Vagina (tissue), 2 donors: ENCODE data around the gene FDPS. TPM values are rescaled to one million over a fixed set of nuclear protein-coding genes. Genes with fewer than 3 reads are reported as not detected.

Source experiments
- DNase-seq, 2 donors: peaks; one replicate each; pipeline ENCODE4 v3.0.0-alpha.2; 2017; ENCODE audit errors: extremely low spot score in 2 of 2
- H3K27ac ChIP-seq: fragments of 200-600 bp; sonication (generic); one replicate; pipeline ENCODE4 v1.5.1; 2019
- H3K27me3 ChIP-seq: fragments of 200-600 bp; sonication (generic); one replicate; pipeline ENCODE4 v1.5.1; 2019
- H3K36me3 ChIP-seq, 2 donors: fragments of 200-600 bp; sonication (generic); one replicate each; pipeline ENCODE4 v1.5.1; 2017 to 2019
- H3K4me1 ChIP-seq: fragments of 200-600 bp; sonication (generic); one replicate; pipeline ENCODE4 v1.5.1; 2019
- H3K4me3 ChIP-seq, 2 donors: fragments of 200-600 bp; sonication (generic); 1 replicate in 1 of 2; 2 replicates in 1 of 2; pipeline ENCODE4 v1.5.1; 2016 to 2019
- H3K9me3 ChIP-seq: fragments of 200-600 bp; sonication (generic); one replicate; pipeline ENCODE4 v1.5.1; 2019
- POLR2A ChIP-seq, 2 donors: fragments of 450-650 bp; IDR thresholded peaks; one replicate each; pipeline ENCODE4 v1.6.1; 2017; ENCODE audit warnings: antibody characterized with exemption in 2 of 2, mild to moderate bottlenecking in 2 of 2, moderate library complexity in 2 of 2
- POLR2AphosphoS5 ChIP-seq, 2 donors: sonication (generic); formaldehyde crosslinking; IDR thresholded peaks; one replicate each; pipeline ENCODE4 v1.9.0; 2017; ENCODE audit warnings: antibody characterized with exemption in 2 of 2, mild to moderate bottlenecking in 2 of 2, low read depth in 1 of 2; ENCODE audit not compliant: insufficient read depth in 1 of 2
- intact Hi-C: fragments of 100-400 bp; cut with DNase I; formaldehyde crosslinking; loops from one replicate; pipeline ENCODE4 v1.15.1; 2023
- total RNA-seq: library from RNA; depleted of rRNA; stranded (reverse); fragments of >200 nt; gene quantifications from one replicate; pipeline ENCODE4 v1.2.3, GENCODE V29; 2016
- TF ChIP-seq, protein P1 (sequence below), 3 experiments: fragments of 450-650 bp in 2 of 3; fragments of 200-600 bp in 1 of 3; sonication (generic) in 1 of 3; IDR thresholded peaks; one replicate each; pipeline ENCODE4 v1.5.1; 2017 to 2019; ENCODE audit warnings: antibody characterized with exemption in 3 of 3, mild to moderate bottlenecking in 2 of 3, moderate library complexity in 2 of 3

The FDPS gene
- total RNA-seq, 1 donor from 2014 or later: 71.0 TPM

DNA sequence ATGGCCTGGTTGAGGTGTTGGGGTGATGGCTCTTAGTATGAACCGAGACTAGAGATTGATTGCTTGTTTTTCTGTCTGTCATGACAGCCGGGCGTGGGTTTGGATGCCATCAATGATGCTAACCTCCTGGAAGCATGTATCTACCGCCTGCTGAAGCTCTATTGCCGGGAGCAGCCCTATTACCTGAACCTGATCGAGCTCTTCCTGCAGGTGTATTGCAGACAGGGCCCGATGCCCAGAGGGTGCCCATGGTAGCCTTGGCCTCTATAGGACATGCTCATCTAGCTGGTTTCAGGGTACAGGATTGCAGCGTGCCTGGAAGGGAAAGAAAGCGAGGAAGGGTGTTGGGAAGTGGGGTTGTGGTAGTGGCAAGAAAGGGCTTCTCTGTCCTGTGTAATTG, 9.4 kb downstream of the FDPS start:
- Histone ChIP-seq H3K9me3 (no peaks in the 10 kb centered on the region), H3K27me3 (no peaks in the 10 kb centered on the region), H3K4me1 (peaks cover 32% of the 10 kb centered on the region), H3K4me3 (no peak overlapping the region), H3K36me3 (no peaks in the 10 kb centered on the region), H3K27ac (no peak overlapping the region)
- intact Hi-C loops: no loop called here
- DNase-seq: no peak
- TF ChIP-seq POLR2A (IDR thresholded peaks at IDR 0.05) (no peak), POLR2AphosphoS5 (IDR thresholded peaks at IDR 0.05; ENCODE audit: insufficient read depth in 1 of 2, low read depth in 1 of 2) (no peak)
- TF ChIP-seq, protein P1, sequence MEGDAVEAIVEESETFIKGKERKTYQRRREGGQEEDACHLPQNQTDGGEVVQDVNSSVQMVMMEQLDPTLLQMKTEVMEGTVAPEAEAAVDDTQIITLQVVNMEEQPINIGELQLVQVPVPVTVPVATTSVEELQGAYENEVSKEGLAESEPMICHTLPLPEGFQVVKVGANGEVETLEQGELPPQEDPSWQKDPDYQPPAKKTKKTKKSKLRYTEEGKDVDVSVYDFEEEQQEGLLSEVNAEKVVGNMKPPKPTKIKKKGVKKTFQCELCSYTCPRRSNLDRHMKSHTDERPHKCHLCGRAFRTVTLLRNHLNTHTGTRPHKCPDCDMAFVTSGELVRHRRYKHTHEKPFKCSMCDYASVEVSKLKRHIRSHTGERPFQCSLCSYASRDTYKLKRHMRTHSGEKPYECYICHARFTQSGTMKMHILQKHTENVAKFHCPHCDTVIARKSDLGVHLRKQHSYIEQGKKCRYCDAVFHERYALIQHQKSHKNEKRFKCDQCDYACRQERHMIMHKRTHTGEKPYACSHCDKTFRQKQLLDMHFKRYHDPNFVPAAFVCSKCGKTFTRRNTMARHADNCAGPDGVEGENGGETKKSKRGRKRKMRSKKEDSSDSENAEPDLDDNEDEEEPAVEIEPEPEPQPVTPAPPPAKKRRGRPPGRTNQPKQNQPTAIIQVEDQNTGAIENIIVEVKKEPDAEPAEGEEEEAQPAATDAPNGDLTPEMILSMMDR (IDR thresholded peaks at IDR 0.05): no peak

GRCh38 chr1:155319536-155319935, 10.9 kb downstream of the FDPS start:
- Histone ChIP-seq H3K27me3 (no peaks in the 10 kb centered on the region), H3K36me3 (no peaks in the 10 kb centered on the region), H3K4me1 (peaks cover 32% of the 10 kb centered on the region), H3K4me3 (no peak overlapping the region), H3K9me3 (no peaks in the 10 kb centered on the region), H3K27ac (no peak overlapping the region)
- intact Hi-C loops: no loop called here
- no peak for TF ChIP-seq POLR2AphosphoS5 (IDR thresholded peaks at IDR 0.05; ENCODE audit: insufficient read depth in 1 of 2, low read depth in 1 of 2)
- TF ChIP-seq, protein P1 (IDR thresholded peaks at IDR 0.05): no peak
- TF ChIP-seq POLR2A (IDR thresholded peaks at IDR 0.05): no peak
- no peak for DNase-seq

GRCh38 chr1:155320252-155320651, 11.6 kb downstream of the FDPS start:
- Histone ChIP-seq H3K27ac (peak overlapping the region; percentile 99), H3K4me1 (peaks cover 37% of the 10 kb centered on the region)

GRCh38 chr1:155320661-155321617, 12.3 kb downstream of the FDPS start, which contains the start of gene RUSC1:
RUSC1 (plus strand) TSS chr1:155320894; CDS start chr1:155321774, 880 bp downstream.
- DNase-seq: no peak
- Histone ChIP-seq H3K27me3 (no peaks in the 10 kb centered on the region), H3K4me1 (peaks cover 43% of the 10 kb centered on the region), H3K36me3 (no peaks in the 10 kb centered on the region), H3K4me3 (peak within 1 kb of the TSS; percentile 71 to 94), H3K9me3 (no peaks in the 10 kb centered on the region), H3K27ac (peak within 1 kb of the TSS; percentile 99)
- intact Hi-C loops: loop anchor here (5.0 kb wide), 3 partner anchors 44 to 241 kb away; partner anchors contain the start of genes ASH1L and HCN3
- TF ChIP-seq POLR2AphosphoS5 (IDR thresholded peaks at IDR 0.05; ENCODE audit: insufficient read depth in 1 of 2, low read depth in 1 of 2): peak; percentile 72 to 92
- TF ChIP-seq POLR2A (IDR thresholded peaks at IDR 0.05): peak in 1 of 2 donors; percentile 62
- TF ChIP-seq, protein P1 (IDR thresholded peaks at IDR 0.05): peak in 1 of 3 experiments; percentile 20

More at GRCh38 chr1:155320252-155320651, 11.6 kb downstream of the FDPS start:
- no peaks in the 10 kb centered on the region for H3K27me3 ChIP-seq
- no peak for TF ChIP-seq POLR2A (IDR thresholded peaks at IDR 0.05)
- no peak for TF ChIP-seq POLR2AphosphoS5 (IDR thresholded peaks at IDR 0.05; ENCODE audit: insufficient read depth in 1 of 2, low read depth in 1 of 2)
- H3K4me3 ChIP-seq: peak overlapping the region; percentile 71 to 94
- intact Hi-C loops: loop anchor here (5.0 kb wide), 3 partner anchors 43 to 242 kb away; partner anchors contain the start of genes ASH1L and HCN3
- DNase-seq: no peak
- H3K36me3 ChIP-seq: no peaks in the 10 kb centered on the region
- no peaks in the 10 kb centered on the region for H3K9me3 ChIP-seq

DNA sequence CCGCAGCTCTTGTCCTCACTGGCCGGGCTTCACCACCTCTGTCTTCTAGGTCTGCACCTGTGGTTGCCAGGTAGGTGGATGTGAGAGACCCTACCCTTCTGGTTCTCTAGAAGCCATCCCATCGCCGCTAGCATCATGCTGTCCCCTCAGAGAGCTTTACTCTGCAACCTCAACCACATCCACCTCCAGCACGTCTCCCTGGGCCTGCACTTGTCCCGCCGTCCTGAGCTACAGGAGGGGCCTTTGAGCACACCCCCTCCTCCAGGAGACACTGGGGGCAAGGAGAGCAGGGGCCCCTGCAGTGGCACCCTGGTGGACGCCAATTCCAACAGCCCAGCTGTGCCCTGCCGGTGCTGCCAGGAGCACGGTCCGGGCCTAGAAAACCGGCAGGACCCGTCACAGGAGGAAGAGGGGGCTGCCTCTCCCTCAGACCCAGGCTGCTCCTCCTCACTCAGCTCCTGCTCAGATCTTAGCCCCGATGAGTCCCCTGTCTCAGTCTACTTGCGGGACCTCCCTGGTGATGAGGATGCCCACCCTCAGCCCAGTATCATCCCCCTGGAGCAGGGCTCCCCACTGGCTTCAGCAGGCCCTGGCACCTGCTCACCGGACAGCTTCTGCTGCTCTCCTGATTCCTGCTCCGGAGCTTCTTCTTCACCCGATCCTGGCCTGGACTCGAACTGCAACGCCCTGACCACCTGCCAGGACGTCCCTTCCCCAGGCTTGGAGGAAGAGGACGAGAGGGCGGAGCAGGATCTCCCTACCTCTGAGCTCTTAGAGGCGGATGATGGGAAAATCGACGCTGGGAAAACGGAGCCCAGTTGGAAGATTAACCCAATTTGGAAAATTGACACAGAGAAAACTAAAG, 13.2 kb downstream of the FDPS start:
- no peak for DNase-seq
- Histone ChIP-seq H3K9me3 (no peaks in the 10 kb centered on the region), H3K27me3 (no peaks in the 10 kb centered on the region), H3K4me3 (peak overlapping the region; percentile 71 to 94), H3K4me1 (peaks cover 52% of the 10 kb centered on the region), H3K27ac (peak overlapping the region; percentile 99), H3K36me3 (peaks cover 0 to 3% of the 10 kb centered on the region in 2 donors)
- intact Hi-C loops: loop anchor here (5.0 kb wide), 3 partner anchors 45 to 240 kb away; partner anchors contain the start of genes ASH1L and HCN3
- no peak for TF ChIP-seq POLR2AphosphoS5 (IDR thresholded peaks at IDR 0.05; ENCODE audit: insufficient read depth in 1 of 2, low read depth in 1 of 2)
- TF ChIP-seq, protein P1 (IDR thresholded peaks at IDR 0.05): no peak
- TF ChIP-seq POLR2A (IDR thresholded peaks at IDR 0.05): no peak
